ENCODE data around the gene CROCC. TPM values are rescaled to one million over a fixed set of nuclear protein-coding genes. Genes with fewer than 3 reads are reported as not detected.

The CROCC gene
- total RNA-seq, 4 donors from 2014 or later, result 19.5 to 63.8 (median 23.3) TPM

DNA sequence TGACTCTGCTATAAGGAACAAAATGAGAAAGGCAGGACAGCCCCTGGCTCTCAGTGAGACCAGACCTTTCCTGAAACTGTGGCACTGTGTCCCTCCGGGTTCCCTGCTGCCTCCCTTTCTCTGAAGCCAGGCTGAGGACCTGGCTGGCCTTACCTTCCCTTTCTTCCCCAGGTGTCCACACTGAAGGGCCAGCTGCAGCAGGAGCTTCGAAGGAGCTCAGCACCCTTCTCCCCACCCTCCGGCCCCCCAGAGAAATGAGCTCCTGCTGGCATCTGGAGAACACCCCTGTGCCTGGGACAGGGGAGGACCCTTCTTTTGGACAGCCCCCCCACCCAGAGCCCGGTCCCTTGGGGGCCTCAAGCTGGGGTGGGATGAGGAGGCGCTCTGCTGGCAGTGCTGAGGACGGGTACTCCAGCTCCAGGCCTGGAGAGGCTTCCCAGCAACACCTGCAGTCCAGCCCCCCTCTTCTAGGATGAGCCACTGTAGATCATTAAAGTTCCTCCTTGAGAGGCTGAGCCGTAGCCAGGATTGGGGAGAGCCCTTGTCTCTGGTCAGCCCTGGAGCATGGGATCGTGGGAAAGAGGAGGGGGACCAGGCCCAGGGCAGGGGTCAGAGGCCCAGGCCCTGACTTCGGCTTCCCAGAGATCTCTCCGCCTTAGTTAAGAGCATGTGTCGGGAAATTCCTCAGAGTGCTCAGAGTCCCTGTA is 50.6 kb downstream of the CROCC start:
- DNase-seq (ENCODE audit: low spot score in 2 of 2), result no peak
- intact Hi-C loops (cut with DNase I; ENCODE audit: low total_unique reads), result no loop called here
- 85 to 89% methylated on average over 10 of the region's 11 CpGs for WGBS, 2 donors
- H3K4me3 ChIP-seq (ENCODE audit: low read depth, poor library complexity, severe bottlenecking), result no peak overlapping the region
- TF ChIP-seq, protein P1, sequence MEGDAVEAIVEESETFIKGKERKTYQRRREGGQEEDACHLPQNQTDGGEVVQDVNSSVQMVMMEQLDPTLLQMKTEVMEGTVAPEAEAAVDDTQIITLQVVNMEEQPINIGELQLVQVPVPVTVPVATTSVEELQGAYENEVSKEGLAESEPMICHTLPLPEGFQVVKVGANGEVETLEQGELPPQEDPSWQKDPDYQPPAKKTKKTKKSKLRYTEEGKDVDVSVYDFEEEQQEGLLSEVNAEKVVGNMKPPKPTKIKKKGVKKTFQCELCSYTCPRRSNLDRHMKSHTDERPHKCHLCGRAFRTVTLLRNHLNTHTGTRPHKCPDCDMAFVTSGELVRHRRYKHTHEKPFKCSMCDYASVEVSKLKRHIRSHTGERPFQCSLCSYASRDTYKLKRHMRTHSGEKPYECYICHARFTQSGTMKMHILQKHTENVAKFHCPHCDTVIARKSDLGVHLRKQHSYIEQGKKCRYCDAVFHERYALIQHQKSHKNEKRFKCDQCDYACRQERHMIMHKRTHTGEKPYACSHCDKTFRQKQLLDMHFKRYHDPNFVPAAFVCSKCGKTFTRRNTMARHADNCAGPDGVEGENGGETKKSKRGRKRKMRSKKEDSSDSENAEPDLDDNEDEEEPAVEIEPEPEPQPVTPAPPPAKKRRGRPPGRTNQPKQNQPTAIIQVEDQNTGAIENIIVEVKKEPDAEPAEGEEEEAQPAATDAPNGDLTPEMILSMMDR (IDR thresholded peaks at IDR 0.05), result no peak
- TF ChIP-seq POLR2A (IDR thresholded peaks at IDR 0.05), result no peak

DNA sequence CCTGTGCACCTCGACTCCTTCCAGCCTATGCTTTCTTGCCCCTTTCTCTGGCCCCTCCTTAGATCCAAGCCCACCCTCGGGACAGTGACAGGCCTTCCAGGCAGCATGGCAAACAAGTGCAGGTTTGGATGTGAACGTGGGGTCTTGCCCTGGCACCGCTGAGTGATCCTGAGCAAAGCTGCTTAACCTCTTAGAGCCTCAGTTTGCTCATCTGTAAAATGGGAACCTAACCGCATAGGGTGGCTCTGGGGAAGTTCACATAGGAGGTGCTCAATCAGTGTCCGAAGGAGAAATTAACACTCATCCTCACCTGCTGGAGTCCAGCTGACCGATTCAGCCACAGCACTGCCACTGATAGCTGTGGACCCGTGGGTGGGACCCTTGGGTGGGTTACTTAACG is 51.5 kb downstream of the CROCC start:
- 81 to 90% methylated on average over 9 of the region's 9 CpGs for WGBS, 2 donors
- TF ChIP-seq POLR2A (IDR thresholded peaks at IDR 0.05), result no peak
- intact Hi-C loops (cut with DNase I; ENCODE audit: low total_unique reads), result no loop called here

DNA sequence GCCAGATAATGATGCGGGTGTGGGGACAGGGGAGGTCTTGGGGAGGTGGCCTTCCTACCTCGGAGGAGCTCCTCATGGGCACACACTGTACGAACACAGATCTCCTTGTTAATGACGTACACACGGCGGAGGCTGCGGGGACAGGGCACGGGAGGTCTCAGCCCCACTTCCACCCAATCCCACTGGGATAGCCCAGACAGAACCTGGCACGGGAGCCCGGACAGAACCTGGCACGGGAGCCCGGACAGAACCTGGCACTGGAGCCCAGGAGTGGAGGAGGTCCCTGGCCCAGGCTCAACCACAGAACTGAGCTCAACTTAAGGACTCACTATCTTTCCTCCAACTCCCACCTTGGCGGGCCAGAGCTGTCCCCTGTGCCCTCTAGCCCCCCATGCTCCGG is 53.5 kb downstream of the CROCC start:
- WGBS, 2 donors, result 52 to 71% methylated on average over 10 to 14 of the region's 14 CpGs
- no peak for DNase-seq (ENCODE audit: low spot score in 2 of 2)
- no peak for TF ChIP-seq POLR2A (IDR thresholded peaks at IDR 0.05)
- TF ChIP-seq, protein P1 (IDR thresholded peaks at IDR 0.05), result no peak
- no peak overlapping the region for H3K4me3 ChIP-seq (ENCODE audit: low read depth, poor library complexity, severe bottlenecking)
- intact Hi-C loops (cut with DNase I; ENCODE audit: low total_unique reads), result no loop called here

More for the DNA sequence above, 51.5 kb downstream of the CROCC start:
- H3K4me3 ChIP-seq (ENCODE audit: low read depth, poor library complexity, severe bottlenecking), result no peak overlapping the region
- DNase-seq (ENCODE audit: low spot score in 2 of 2), result no peak

DNA sequence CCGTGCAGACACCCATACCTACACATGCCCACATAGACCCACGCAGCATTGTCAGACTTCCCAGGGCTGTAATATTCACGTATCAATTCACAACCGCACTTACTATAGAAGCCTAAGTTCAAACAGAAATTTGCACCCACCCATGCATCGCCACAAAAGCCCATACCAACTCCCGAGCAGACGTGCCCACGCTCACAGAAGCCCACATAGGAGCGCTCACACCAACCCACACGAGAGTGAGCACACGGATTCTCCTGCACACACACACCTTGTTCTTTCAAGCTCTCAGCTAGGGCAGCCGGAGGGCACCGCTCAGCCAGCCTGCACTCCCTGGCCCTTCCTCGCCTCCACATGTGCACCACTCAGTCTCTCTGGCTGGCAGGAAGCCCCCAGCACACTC is 54.1 kb downstream of the CROCC start:
- no peak for DNase-seq (ENCODE audit: low spot score in 2 of 2)
- 49 to 52% methylated on average over 13 to 14 of the region's 14 CpGs for WGBS, 2 donors
- TF ChIP-seq, protein P1 (IDR thresholded peaks at IDR 0.05), result no peak
- no peak for TF ChIP-seq POLR2A (IDR thresholded peaks at IDR 0.05)
- no peak overlapping the region for H3K4me3 ChIP-seq (ENCODE audit: low read depth, poor library complexity, severe bottlenecking)
- intact Hi-C loops (cut with DNase I; ENCODE audit: low total_unique reads), result no loop called here

DNA sequence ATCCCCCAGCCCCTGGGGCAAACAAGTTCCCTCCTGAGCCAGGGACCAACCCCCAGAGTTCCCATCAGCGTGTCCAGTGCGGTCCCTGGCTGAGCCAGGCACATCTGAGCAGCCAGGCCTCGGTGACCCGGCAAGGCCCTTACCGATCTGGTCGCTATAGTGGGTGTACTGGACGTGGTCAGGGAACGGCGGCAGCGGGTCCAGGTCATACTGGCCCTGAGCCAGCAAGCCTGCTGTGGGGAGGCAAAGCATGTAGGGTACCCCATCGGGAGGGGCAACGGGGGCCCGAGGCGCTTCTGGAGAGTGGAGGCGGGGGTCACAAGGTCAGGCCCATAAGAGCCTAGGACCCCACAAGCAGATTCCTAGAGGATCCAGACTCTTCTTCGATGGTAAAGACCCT is 55.2 kb downstream of the CROCC start:
- H3K4me3 ChIP-seq (ENCODE audit: low read depth, poor library complexity, severe bottlenecking), result no peak overlapping the region
- no peak for DNase-seq (ENCODE audit: low spot score in 2 of 2)
- 77 to 84% methylated on average over 16 of the region's 16 CpGs for WGBS, 2 donors
- intact Hi-C loops (cut with DNase I; ENCODE audit: low total_unique reads), result no loop called here
- TF ChIP-seq, protein P1 (IDR thresholded peaks at IDR 0.05), result no peak
- no peak for TF ChIP-seq POLR2A (IDR thresholded peaks at IDR 0.05)

DNA sequence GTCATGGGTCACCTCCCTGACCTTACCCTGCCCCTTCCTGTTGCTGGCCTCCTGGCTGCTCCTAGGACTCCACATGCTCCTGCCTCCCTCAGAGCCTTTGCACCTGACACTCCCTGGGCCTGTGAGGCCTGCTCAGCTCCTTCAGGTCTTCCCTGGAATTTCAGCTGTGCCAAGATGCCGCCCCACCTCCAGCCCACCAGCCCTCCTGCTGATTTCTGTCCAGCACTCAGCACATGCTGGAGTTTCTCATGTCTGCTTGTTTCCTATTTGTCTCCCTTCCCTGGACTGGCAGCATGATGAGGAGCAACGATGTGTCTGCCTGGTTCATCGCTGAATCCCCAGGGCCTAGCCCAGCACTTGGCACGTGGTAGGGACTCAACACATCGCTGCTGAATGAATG is 55.6 kb downstream of the CROCC start:
- DNase-seq (ENCODE audit: low spot score in 2 of 2), result no peak
- WGBS, 2 donors, result 83 to 94% methylated on average over 5 of the region's 5 CpGs
- TF ChIP-seq POLR2A (IDR thresholded peaks at IDR 0.05), result no peak
- TF ChIP-seq, protein P1 (IDR thresholded peaks at IDR 0.05), result no peak

More for the DNA sequence above, 55.6 kb downstream of the CROCC start:
- intact Hi-C loops (cut with DNase I; ENCODE audit: low total_unique reads), result no loop called here
- H3K4me3 ChIP-seq (ENCODE audit: low read depth, poor library complexity, severe bottlenecking), result no peak overlapping the region

Measured in lower leg skin (tissue), 4 donors.